Adrenal gland (tissue), 12 donors: ENCODE data around the gene MYO18B. TPM values are rescaled to one million over a fixed set of nuclear protein-coding genes. Genes with fewer than 3 reads are reported as not detected.

Source experiments
- DNase-seq, 7 donors: peaks; one replicate each; pipeline ENCODE4 v3.0.0-alpha.2; 2019 to 2020
- H3K27ac ChIP-seq, 5 donors: fragments of 200-600 bp; sonication (generic) in 4 of 5; 1 replicate in 3 of 5; 2 replicates in 2 of 5; pipeline versions ENCODE4 v1.5.1 to v1.8.0; 2016 to 2020; ENCODE audit warnings: mild to moderate bottlenecking in 1 of 5
- H3K27me3 ChIP-seq: fragments of 200-600 bp; 2 replicates; pipeline ENCODE4 v1.8.0; 2021
- H3K36me3 ChIP-seq, 2 donors: fragments of 200-600 bp; replicated peaks in 1 of 2; 1 replicate in 1 of 2; 2 replicates in 1 of 2; pipeline versions ENCODE4 v1.5.1 to v1.8.0; 2018 to 2022
- H3K4me1 ChIP-seq, 2 donors: fragments of 200-600 bp; replicated peaks in 1 of 2; 1 replicate in 1 of 2; 2 replicates in 1 of 2; pipeline versions ENCODE4 v1.5.1 to v1.8.0; 2018 to 2021
- H3K4me3 ChIP-seq, 4 donors: fragments of 200-600 bp; sonication (generic) in 3 of 4; one replicate each; pipeline ENCODE4 v1.5.1; 2016 to 2018
- H3K9me3 ChIP-seq, 3 donors: fragments of 200-600 bp; sonication (generic) in 1 of 3; replicated peaks in 1 of 3; 1 replicate in 2 of 3; 2 replicates in 1 of 3; pipeline versions ENCODE4 v1.5.1 to v1.8.0; 2016 to 2021
- POLR2A ChIP-seq, 2 donors: fragments of 450-650 bp; IDR thresholded peaks; one replicate each; pipeline ENCODE4 v1.6.1; 2017; ENCODE audit warnings: antibody characterized with exemption in 2 of 2, mild to moderate bottlenecking in 2 of 2, moderate library complexity in 1 of 2
- WGBS, 4 donors: extraction: QIAGEN DNeasy Blood & Tissue Kit in 2 of 4; methylation state at CpG; one replicate each; pipeline versions ENCODE4 v1.1.5 to v1.1.7; 2013 to 2017; 5-methylcytosine and 5-hydroxymethylcytosine counted together
- intact Hi-C, 2 donors: fragments of 100-400 bp; cut with DNase I; formaldehyde crosslinking; loops; one replicate each; pipeline versions ENCODE4 v1.14.1 to v1.15.0; 2022 to 2023
- polyA plus RNA-seq, 3 donors: library from polyadenylated mRNA; stranded (reverse); fragments of 200-250 nt in 2 of 3; fragments of 350-450 nt in 1 of 3; fragmentation: Illumina TruSeq in 1 of 3; extraction: RNeasy Lipid Tissue Mini Kit (QIAGEN cat#74804) in 1 of 3; gene quantifications; one replicate each; pipeline ENCODE4 v1.2.3, GENCODE V29; 2013 to 2014
- total RNA-seq, 9 donors: library from RNA; depleted of rRNA in 4 of 9; stranded (reverse); fragments of >200 nt in 4 of 9; fragments of 120-200 nt in 1 of 9; fragmentation: NEBNext Ultra II Directional in 1 of 9; extraction: Animal tissue kit (Norgen Biotek cat#: 25700) in 1 of 9; gene quantifications; one replicate each; pipeline versions ENCODE4 v1.1.0 to v1.2.4, GENCODE V29; 2013 to 2023
- TF ChIP-seq, protein P1 (sequence below), 6 experiments: fragments of 450-650 bp in 4 of 6; fragments of 200-600 bp in 2 of 6; sonication (generic) in 1 of 6; IDR thresholded peaks; 1 replicate in 5 of 6; 2 replicates in 1 of 6; pipeline versions ENCODE4 v1.5.1 to v1.8.0; 2016 to 2021; ENCODE audit warnings: antibody characterized with exemption in 6 of 6, mild to moderate bottlenecking in 2 of 6, moderate library complexity in 1 of 6
- donor health status: healthy with polysubstance abuse.
- donor health status: Bipolar disorder and iron deficiency.
- donor health status: DM: yes; HTN: yes; CAD: no.
- donor health status: DM: no; HTN: no; CAD: no.
- donor health status: DM: no; HTN: no; CAD: no.
- donor health status: DM: yes; HTN: yes; CAD: no.

The MYO18B gene
- total and polyA plus RNA-seq, 12 donors, result 0.08 to 1.1 (median 0.18) TPM

- Histone ChIP-seq H3K36me3 (peaks cover 0 to 12% of the 10 kb centered on the region in 2 donors), H3K4me1 (no peaks in the 10 kb centered on the region), H3K27ac (no peak overlapping the region), H3K4me3 (no peak overlapping the region), H3K9me3 (no peaks in the 10 kb centered on the region), H3K27me3 (no peaks in the 10 kb centered on the region)
- no peak for TF ChIP-seq POLR2A (IDR thresholded peaks at IDR 0.05)
- TF ChIP-seq, protein P1, sequence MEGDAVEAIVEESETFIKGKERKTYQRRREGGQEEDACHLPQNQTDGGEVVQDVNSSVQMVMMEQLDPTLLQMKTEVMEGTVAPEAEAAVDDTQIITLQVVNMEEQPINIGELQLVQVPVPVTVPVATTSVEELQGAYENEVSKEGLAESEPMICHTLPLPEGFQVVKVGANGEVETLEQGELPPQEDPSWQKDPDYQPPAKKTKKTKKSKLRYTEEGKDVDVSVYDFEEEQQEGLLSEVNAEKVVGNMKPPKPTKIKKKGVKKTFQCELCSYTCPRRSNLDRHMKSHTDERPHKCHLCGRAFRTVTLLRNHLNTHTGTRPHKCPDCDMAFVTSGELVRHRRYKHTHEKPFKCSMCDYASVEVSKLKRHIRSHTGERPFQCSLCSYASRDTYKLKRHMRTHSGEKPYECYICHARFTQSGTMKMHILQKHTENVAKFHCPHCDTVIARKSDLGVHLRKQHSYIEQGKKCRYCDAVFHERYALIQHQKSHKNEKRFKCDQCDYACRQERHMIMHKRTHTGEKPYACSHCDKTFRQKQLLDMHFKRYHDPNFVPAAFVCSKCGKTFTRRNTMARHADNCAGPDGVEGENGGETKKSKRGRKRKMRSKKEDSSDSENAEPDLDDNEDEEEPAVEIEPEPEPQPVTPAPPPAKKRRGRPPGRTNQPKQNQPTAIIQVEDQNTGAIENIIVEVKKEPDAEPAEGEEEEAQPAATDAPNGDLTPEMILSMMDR (IDR thresholded peaks at IDR 0.05), result no peak
- WGBS, 4 donors, result 79 to 93% (median 87%) methylated on average over 6 of the region's 6 CpGs
- intact Hi-C loops, result loop anchor here in 1 of 2 donors (10.0 kb wide), 1 partner anchor 145 kb away; the partner anchor contains the start of gene GRK3
- no peak for DNase-seq
These were observed 32.2 kb upstream of the MYO18B start for GRCh38 chr22:25709758-25710157.

DNA sequence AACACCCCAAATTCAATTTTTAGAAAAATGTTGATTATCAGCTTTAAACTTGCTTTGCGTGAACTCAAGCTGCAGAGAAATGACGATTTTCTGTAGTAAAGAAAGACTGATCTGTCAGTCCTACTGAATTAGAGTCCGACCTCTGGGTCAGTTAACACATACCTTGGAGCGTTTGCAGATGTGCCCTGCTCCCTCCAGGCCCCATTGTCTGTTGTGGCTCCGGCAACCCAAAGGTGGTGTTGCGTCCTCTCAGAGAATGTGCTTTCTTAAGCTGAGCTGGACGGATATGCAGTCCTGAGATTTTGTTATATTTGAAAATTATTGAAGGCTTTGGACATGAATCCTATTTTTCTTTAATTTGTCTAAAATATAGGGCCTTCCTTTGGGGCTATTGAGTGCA lies 31.5 kb upstream of the MYO18B start:
- TF ChIP-seq POLR2A (IDR thresholded peaks at IDR 0.05), result no peak
- TF ChIP-seq, protein P1 (IDR thresholded peaks at IDR 0.05), result no peak
- Histone ChIP-seq H3K4me3 (no peak overlapping the region), H3K9me3 (no peaks in the 10 kb centered on the region), H3K4me1 (no peaks in the 10 kb centered on the region), H3K27ac (no peak overlapping the region), H3K27me3 (no peaks in the 10 kb centered on the region), H3K36me3 (peaks cover 0 to 11% of the 10 kb centered on the region in 2 donors)
- 86 to 94% (median 93%) methylated on average over 7 of the region's 7 CpGs for WGBS, 4 donors
- intact Hi-C loops, result no loop called here
- no peak for DNase-seq

DNA sequence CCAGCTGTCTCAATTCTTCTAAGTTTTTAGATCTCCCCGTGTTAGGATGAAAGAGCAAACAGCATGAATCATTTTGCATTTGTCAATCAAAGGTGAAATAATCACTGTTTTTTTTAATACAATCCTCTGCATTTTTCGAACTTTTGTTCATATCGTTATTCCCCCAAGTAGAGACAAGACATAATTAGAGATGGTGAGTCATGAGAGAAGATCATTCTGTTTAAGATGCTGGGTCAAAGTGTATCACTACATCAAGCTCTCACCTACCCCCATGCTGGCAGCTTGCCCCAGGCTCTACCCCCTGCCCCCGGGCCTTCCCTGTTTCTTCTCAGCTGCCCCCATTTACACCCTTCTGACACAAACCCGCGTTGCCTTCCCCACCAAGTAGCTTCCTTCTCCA lies 30.5 kb upstream of the MYO18B start:
- no peak for DNase-seq
- Histone ChIP-seq H3K27ac (no peak overlapping the region), H3K4me3 (no peak overlapping the region), H3K27me3 (no peaks in the 10 kb centered on the region), H3K9me3 (no peaks in the 10 kb centered on the region), H3K4me1 (no peaks in the 10 kb centered on the region), H3K36me3 (peaks cover 0 to 8% of the 10 kb centered on the region in 2 donors)
- 89 to 93% (median 91%) methylated on average over 6 of the region's 6 CpGs for WGBS, 4 donors
- intact Hi-C loops, result no loop called here
- TF ChIP-seq, protein P1 (IDR thresholded peaks at IDR 0.05), result no peak

DNA sequence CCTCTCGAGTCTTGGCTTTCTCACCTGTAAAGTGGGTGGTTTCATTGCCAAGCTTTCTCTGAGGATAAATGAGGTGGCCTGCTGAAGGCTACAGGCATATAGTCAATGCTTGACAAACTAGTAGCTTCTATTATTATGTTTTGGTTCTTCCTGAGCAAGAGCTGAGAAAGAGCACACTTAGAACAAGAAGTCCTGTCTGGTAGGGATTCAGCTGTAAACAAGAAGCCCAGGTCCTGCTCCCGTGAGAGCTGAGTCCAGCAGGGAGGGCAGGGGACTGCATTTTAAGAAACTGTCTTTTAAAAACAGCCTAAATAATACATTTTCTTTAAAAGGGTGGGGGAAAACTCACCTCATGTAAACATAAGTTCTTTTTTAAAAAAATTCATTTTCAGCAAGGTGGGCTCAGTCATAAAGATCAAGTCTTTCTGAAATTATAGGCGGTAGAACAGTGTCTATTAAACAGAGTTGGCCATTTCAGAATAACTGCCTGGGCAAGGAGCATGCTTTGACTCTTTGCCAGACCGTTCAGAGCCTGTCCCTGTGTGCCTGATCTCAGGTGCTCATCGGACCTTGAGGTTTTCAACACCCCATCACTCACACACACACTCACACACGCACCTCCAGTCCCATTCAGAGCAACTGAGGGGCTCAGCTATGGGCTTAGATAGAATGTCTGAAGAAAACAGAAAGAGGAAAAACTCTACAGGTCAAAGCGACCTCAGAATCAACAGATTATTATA lies 29.2 kb upstream of the MYO18B start:
- no peaks in the 10 kb centered on the region for H3K4me1 ChIP-seq
- H3K4me3 ChIP-seq, result no peak overlapping the region
- no peak for TF ChIP-seq POLR2A (IDR thresholded peaks at IDR 0.05)
- TF ChIP-seq, protein P1 (IDR thresholded peaks at IDR 0.05), result no peak
- DNase-seq, result no peak
- no peaks in the 10 kb centered on the region for H3K9me3 ChIP-seq
- H3K27me3 ChIP-seq, result no peaks in the 10 kb centered on the region
- peaks cover 0 to 8% of the 10 kb centered on the region in 2 donors for H3K36me3 ChIP-seq
- WGBS, 4 donors, result 89 to 93% (median 91%) methylated on average over 7 of the region's 7 CpGs
- no peak overlapping the region for H3K27ac ChIP-seq
- intact Hi-C loops, result no loop called here
